Keratinocyte (primary cell): ENCODE measurements around the gene DPYD. TPM values are rescaled to one million over a fixed set of nuclear protein-coding genes. Genes with fewer than 3 reads are reported as not detected.
"Not testable (repeated sequence)": the region's sequence is repeated elsewhere in the genome, so short reads cannot be mapped to it uniquely, and the experiment has no call there.

Source experiments
- DNase-seq: peaks from one replicate; pipeline ENCODE4 v3.0.0-alpha.2; 2011; ENCODE audit warnings: low read depth, missing footprints, low spot score
- FAIRE-seq: peaks from 2 replicates; lab custom pipeline; 2011; peaks lifted over from hg19 to GRCh38; lab: Jason Lieb, UNC
- H2AFZ ChIP-seq: 2 replicates; pipeline ENCODE4 v1.6.0; 2012; ENCODE audit warnings: low read length, control low read depth, inconsistent platforms; ENCODE audit not compliant: control insufficient read depth
- H3K27ac ChIP-seq: 2 replicates; pipeline ENCODE4 v1.5.1; 2011; ENCODE audit warnings: low read length; ENCODE audit not compliant: control insufficient read depth, insufficient read depth
- H3K27me3 ChIP-seq: 3 replicates; pipeline ENCODE4 v1.6.0; 2011; ENCODE audit warnings: low read length; ENCODE audit not compliant: control insufficient read depth, insufficient read depth; ENCODE audit errors: extremely low read depth
- H3K36me3 ChIP-seq, 2 experiments: 2 replicates in 1 of 2; 3 replicates in 1 of 2; pipeline ENCODE4 v1.5.1; 2011; ENCODE audit warnings: low read length in 2 of 2, mild to moderate bottlenecking in 1 of 2; ENCODE audit not compliant: control insufficient read depth in 2 of 2, insufficient read depth in 2 of 2; ENCODE audit errors: extremely low read depth in 1 of 2
- H3K4me1 ChIP-seq: 3 replicates; pipeline ENCODE4 v1.5.1; 2011; ENCODE audit warnings: low read length; ENCODE audit not compliant: control insufficient read depth, insufficient read depth; ENCODE audit errors: extremely low read depth
- H3K4me2 ChIP-seq: 3 replicates; pipeline ENCODE4 v1.6.0; 2011; ENCODE audit warnings: low read depth, low read length; ENCODE audit not compliant: control insufficient read depth, insufficient read depth; ENCODE audit errors: extremely low read depth
- H3K4me3 ChIP-seq, 3 experiments: fragments of 200-600 bp in 1 of 3; sonication (generic) in 1 of 3; 2 replicates in 2 of 3; 3 replicates in 1 of 3; pipeline ENCODE4 v1.5.1; 2011 to 2016; ENCODE audit warnings: low read length in 3 of 3, mild to moderate bottlenecking in 3 of 3, control low read depth in 2 of 3, inconsistent platforms in 1 of 3, low read depth in 1 of 3, mixed read lengths in 1 of 3, mixed run types in 1 of 3, moderate library complexity in 1 of 3; ENCODE audit not compliant: control insufficient read depth in 2 of 3, insufficient read depth in 2 of 3; ENCODE audit errors: extremely low read depth in 1 of 3
- H3K79me2 ChIP-seq: 2 replicates; pipeline ENCODE4 v1.6.0; 2012; ENCODE audit warnings: low read length; ENCODE audit not compliant: control insufficient read depth, insufficient read depth
- H3K9ac ChIP-seq: 3 replicates; pipeline ENCODE4 v1.6.0; 2011; ENCODE audit warnings: low read length; ENCODE audit not compliant: control insufficient read depth, insufficient read depth; ENCODE audit errors: extremely low read depth
- H3K9me1 ChIP-seq: 3 replicates; pipeline ENCODE4 v1.6.0; 2011; ENCODE audit warnings: low read length; ENCODE audit not compliant: control insufficient read depth, insufficient read depth; ENCODE audit errors: extremely low read depth
- H3K9me3 ChIP-seq: 2 replicates; pipeline ENCODE4 v1.5.1; 2012; ENCODE audit warnings: low read depth, low read length; ENCODE audit not compliant: control insufficient read depth
- H4K20me1 ChIP-seq: 3 replicates; pipeline ENCODE4 v1.6.0; 2011; ENCODE audit warnings: low read length; ENCODE audit not compliant: control insufficient read depth, insufficient read depth; ENCODE audit errors: extremely low read depth
- EZH2 ChIP-seq: IDR thresholded peaks from one replicate; pipeline ENCODE4 v1.6.1; 2012; ENCODE audit warnings: inconsistent platforms, mild to moderate bottlenecking, low read length, moderate library complexity
- dilution Hi-C: fragments of 300-500 bp; cut with MboI; formaldehyde crosslinking; loops from one replicate; pipeline ENCODE4 v1.7.0; 2020; ENCODE audit warnings: low sequenced_read_pairs; ENCODE audit not compliant: extremely low pct_ligation_motif_present
- polyA plus RNA-seq, 5 experiments: library from polyadenylated mRNA; depleted of rRNA in 3 of 5; stranded (reverse) in 3 of 5; stranded (forward) in 1 of 5; unstranded in 1 of 5; fragments of >200 nt; gene quantifications; 1 replicate in 1 of 5; 2 replicates in 3 of 5; 3 replicates in 1 of 5; pipeline versions ENCODE4 v1.2.1 to v1.2.3, GENCODE V29; 2011 to 2012; ENCODE audit warnings: missing spikeins in 2 of 5, low read depth in 1 of 5, low replicate concordance in 1 of 5
- TF ChIP-seq, protein P1 (sequence below), 3 experiments: IDR thresholded peaks in 1 of 3; conservative IDR thresholded peaks in 1 of 3; optimal IDR thresholded peaks in 1 of 3; 2 replicates in 2 of 3; 3 replicates in 1 of 3; pipeline versions ENCODE3 to v1.5.1; 2011; ENCODE audit warnings: low read length in 3 of 3, mild to moderate bottlenecking in 3 of 3, moderate library complexity in 2 of 3, control low read depth in 1 of 3, inconsistent platforms in 1 of 3; ENCODE audit not compliant: insufficient read depth in 2 of 3; ENCODE audit errors: extremely low read depth in 1 of 3

DPYD gene
- polyA plus RNA-seq, 1 donor (not counting 4 experiments of a cell fraction or from before 2014, with no cell fraction given): 1.9 TPM

DNA sequence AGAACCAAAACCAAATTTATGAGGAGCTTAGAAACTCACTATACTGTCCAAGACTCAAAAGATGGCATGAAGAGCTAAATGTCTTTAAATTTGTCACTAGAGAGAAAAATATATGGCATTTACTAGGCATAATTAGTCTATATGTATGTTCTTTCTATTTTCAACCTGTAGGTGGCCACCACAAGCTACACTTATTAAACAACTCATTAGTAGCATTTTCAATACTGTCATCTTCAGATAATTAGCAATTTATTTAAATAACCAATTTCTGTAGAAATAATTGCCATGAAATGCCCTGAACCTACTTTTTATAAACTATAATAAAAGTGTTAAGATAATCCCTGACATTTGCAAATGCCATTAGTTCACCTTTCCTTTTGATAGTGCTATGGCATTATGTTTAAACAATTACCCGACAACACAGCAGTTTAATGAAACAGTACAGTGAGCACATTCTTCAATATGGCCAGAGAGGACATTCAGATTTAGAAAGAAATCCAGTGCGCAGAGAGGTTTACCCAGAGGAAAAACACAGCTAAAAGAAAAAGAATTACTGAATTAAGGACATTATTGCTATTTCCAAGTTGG lies 676.8 kb downstream of the DPYD start:
- no peak for FAIRE-seq
- no peak for TF ChIP-seq EZH2
- TF ChIP-seq, protein P1, sequence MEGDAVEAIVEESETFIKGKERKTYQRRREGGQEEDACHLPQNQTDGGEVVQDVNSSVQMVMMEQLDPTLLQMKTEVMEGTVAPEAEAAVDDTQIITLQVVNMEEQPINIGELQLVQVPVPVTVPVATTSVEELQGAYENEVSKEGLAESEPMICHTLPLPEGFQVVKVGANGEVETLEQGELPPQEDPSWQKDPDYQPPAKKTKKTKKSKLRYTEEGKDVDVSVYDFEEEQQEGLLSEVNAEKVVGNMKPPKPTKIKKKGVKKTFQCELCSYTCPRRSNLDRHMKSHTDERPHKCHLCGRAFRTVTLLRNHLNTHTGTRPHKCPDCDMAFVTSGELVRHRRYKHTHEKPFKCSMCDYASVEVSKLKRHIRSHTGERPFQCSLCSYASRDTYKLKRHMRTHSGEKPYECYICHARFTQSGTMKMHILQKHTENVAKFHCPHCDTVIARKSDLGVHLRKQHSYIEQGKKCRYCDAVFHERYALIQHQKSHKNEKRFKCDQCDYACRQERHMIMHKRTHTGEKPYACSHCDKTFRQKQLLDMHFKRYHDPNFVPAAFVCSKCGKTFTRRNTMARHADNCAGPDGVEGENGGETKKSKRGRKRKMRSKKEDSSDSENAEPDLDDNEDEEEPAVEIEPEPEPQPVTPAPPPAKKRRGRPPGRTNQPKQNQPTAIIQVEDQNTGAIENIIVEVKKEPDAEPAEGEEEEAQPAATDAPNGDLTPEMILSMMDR (optimal IDR thresholded peaks at IDR 0.05 in 1 of 3, IDR thresholded peaks at IDR 0.05 in 1 of 3, conservative IDR thresholded peaks at IDR 0.05 in 1 of 3; ENCODE audit: extremely low read depth in 1 of 3, insufficient read depth in 2 of 3, low read length in 3 of 3): peak in 2 of 3 experiments; percentile 22 to 44
- no peak for DNase-seq
- dilution Hi-C loops: no loop called here
- no peaks in the 10 kb centered on the region for H3K27me3 ChIP-seq
- H3K4me3 ChIP-seq: no peak overlapping the region
- no peaks in the 10 kb centered on the region for H3K79me2 ChIP-seq
- H3K9me1 ChIP-seq: no peaks in the 10 kb centered on the region
- no peak overlapping the region for H3K4me2 ChIP-seq
- no peak overlapping the region for H2AFZ ChIP-seq
- no peaks in the 10 kb centered on the region for H3K36me3 ChIP-seq
- H3K4me1 ChIP-seq: no peaks in the 10 kb centered on the region
- H4K20me1 ChIP-seq: no peaks in the 10 kb centered on the region
- H3K9me3 ChIP-seq: no peaks in the 10 kb centered on the region
- no peak overlapping the region for H3K9ac ChIP-seq
- no peak overlapping the region for H3K27ac ChIP-seq

DNA sequence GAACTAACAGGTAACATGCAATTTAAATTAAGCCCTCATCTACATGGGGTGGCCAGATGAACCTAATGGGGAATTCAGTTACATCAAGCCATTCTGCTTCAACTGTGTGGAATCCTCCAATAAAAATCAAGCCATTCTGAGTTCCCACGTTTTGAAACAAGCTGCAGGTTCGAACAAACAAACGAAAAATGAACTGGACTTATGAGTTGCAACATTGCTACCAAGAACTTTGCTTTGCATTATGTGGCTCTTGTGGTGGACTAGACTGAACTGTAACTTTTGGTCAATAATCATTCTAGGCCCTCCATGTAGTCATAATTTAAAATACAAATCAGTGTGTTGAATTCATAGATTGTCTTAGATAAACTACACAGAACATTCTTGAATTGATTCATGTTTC lies 682.0 kb downstream of the DPYD start:
- Histone ChIP-seq H3K4me2 (no peak overlapping the region), H3K9ac (no peak overlapping the region), H3K9me1 (no peaks in the 10 kb centered on the region), H3K36me3 (no peaks in the 10 kb centered on the region), H3K27ac (no peak overlapping the region), H3K9me3 (no peaks in the 10 kb centered on the region), H3K27me3 (no peaks in the 10 kb centered on the region), H3K79me2 (no peaks in the 10 kb centered on the region), H3K4me1 (no peaks in the 10 kb centered on the region), H4K20me1 (no peaks in the 10 kb centered on the region), H2AFZ (no peak overlapping the region), H3K4me3 (no peak overlapping the region)
- FAIRE-seq (no peak), DNase-seq (no peak)
- TF ChIP-seq, protein P1 (optimal IDR thresholded peaks at IDR 0.05 in 1 of 3, IDR thresholded peaks at IDR 0.05 in 1 of 3, conservative IDR thresholded peaks at IDR 0.05 in 1 of 3; ENCODE audit: extremely low read depth in 1 of 3, insufficient read depth in 2 of 3, low read length in 3 of 3): no peak
- no peak for TF ChIP-seq EZH2
- dilution Hi-C loops: no loop called here

DNA sequence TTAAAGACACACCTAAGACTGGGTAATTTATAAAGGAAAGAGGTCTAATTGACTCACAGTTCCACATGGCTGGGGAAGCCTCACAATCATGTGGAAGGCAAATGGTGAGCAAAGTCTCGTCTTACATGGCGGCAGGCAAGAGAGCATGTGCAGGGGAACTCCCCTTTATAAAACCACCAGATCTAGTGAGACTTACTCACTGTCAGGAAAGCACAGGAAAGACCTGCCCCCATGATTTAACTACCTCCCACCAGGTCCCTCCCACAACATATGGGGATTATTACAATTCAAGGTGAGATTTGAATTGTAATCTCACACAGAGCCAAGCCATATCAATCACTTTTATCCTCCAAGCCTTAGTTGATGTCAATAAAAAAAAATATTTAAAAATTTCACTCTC lies 689.5 kb downstream of the DPYD start:
- H3K36me3 ChIP-seq, DNase-seq, H3K79me2 ChIP-seq, H3K9me3 ChIP-seq, H3K9ac ChIP-seq, H3K4me1 ChIP-seq, H3K27ac ChIP-seq, H3K4me3 ChIP-seq, H3K4me2 ChIP-seq, FAIRE-seq, H3K9me1 ChIP-seq, H2AFZ ChIP-seq, H3K27me3 ChIP-seq, H4K20me1 ChIP-seq, dilution Hi-C loops: not testable (repeated sequence)
